SK-N-SH (cell line): ENCODE measurements around the gene MIF4GD. TPM values are rescaled to one million over a fixed set of nuclear protein-coding genes. Genes with fewer than 3 reads are reported as not detected.

ENCODE experiments used
- CTCF ChIA-PET: fragments of 300-600, 350-600 bp; formaldehyde crosslinking; extraction: SDS; loops from one replicate; lab custom pipeline; 2021; lab: Yijun Ruan, JAX
- POLR2A ChIA-PET: fragments of 350-600 bp; sonication (Branson Sonifier 250); formaldehyde crosslinking; extraction: SDS; loops from one replicate; lab custom pipeline; 2020; ENCODE audit warnings: antibody characterized with exemption, inconsistent platforms; lab: Yijun Ruan, JAX
- DNase-seq: peaks from one replicate; pipeline ENCODE4 v3.0.0; 2012
- H2AFZ ChIP-seq: fragments of 200-600 bp; sonication (generic); 2 replicates; pipeline ENCODE4 v1.8.1; 2016; ENCODE audit warnings: antibody characterized with exemption, mild to moderate bottlenecking, low read depth
- H3F3A ChIP-seq: fragments of 200-600 bp; sonication (generic); replicated peaks from 2 replicates; pipeline ENCODE3; 2016; ENCODE audit warnings: antibody characterized with exemption, mild to moderate bottlenecking; ENCODE audit not compliant: insufficient read depth
- H3K27ac ChIP-seq, 2 experiments: fragments of 200-500 bp in 1 of 2; fragments of 200-600 bp in 1 of 2; sonication (Bioruptor generic) in 1 of 2; sonication (generic), shearing (Covaris generic) in 1 of 2; 2 replicates each; pipeline versions ENCODE4 v1.5.1 to v1.6.1; 2014 to 2016; ENCODE audit warnings: low read depth in 2 of 2, inconsistent platforms in 1 of 2, low read length in 1 of 2, mild to moderate bottlenecking in 1 of 2, mixed read lengths in 1 of 2
- H3K27me3 ChIP-seq: fragments of 200-600 bp; sonication (generic), shearing (Covaris generic); 2 replicates; pipeline ENCODE4 v1.6.1; 2016; ENCODE audit warnings: mixed run types; ENCODE audit not compliant: insufficient read depth
- H3K36me3 ChIP-seq, 2 experiments: fragments of 200-500 bp in 1 of 2; fragments of 200-600 bp in 1 of 2; sonication (Bioruptor generic) in 1 of 2; sonication (generic) in 1 of 2; replicated peaks in 1 of 2; 2 replicates each; pipeline versions ENCODE3 to v1.5.1; 2014 to 2016; ENCODE audit warnings: low read length in 1 of 2, mild to moderate bottlenecking in 1 of 2; ENCODE audit not compliant: insufficient read depth in 2 of 2, control insufficient read depth in 1 of 2
- H3K4me1 ChIP-seq, 2 experiments: fragments of 200-500 bp in 1 of 2; fragments of 200-600 bp in 1 of 2; sonication (Bioruptor generic) in 1 of 2; sonication (generic), shearing (Covaris generic) in 1 of 2; 2 replicates each; pipeline versions ENCODE4 v1.5.1 to v1.6.1; 2014 to 2016; ENCODE audit warnings: low read depth in 1 of 2, low read length in 1 of 2, mixed run types in 1 of 2; ENCODE audit not compliant: insufficient read depth in 2 of 2, control insufficient read depth in 1 of 2
- H3K4me2 ChIP-seq: fragments of 200-600 bp; sonication (generic), shearing (Covaris generic); 2 replicates; pipeline ENCODE4 v1.6.1; 2017; ENCODE audit warnings: mixed run types
- H3K4me3 ChIP-seq, 2 experiments: fragments of 200-500 bp in 1 of 2; fragments of 200-600 bp in 1 of 2; sonication (Bioruptor generic) in 1 of 2; sonication (generic), shearing (Covaris generic) in 1 of 2; 2 replicates each; pipeline versions ENCODE4 v1.5.1 to v1.8.1; 2014 to 2016; ENCODE audit warnings: low read depth in 2 of 2, inconsistent platforms in 1 of 2, low read length in 1 of 2, mild to moderate bottlenecking in 1 of 2, mixed read lengths in 1 of 2, moderate library complexity in 1 of 2
- H3K79me2 ChIP-seq: fragments of 200-600 bp; sonication (generic); 2 replicates; pipeline ENCODE4 v1.8.1; 2017; ENCODE audit warnings: mild to moderate bottlenecking; ENCODE audit not compliant: insufficient read depth
- H3K9ac ChIP-seq: fragments of 200-600 bp; sonication (generic); 2 replicates; pipeline ENCODE4 v1.6.1; 2017; ENCODE audit warnings: mixed run types
- H3K9me2 ChIP-seq: fragments of 200-600 bp; sonication (generic); 2 replicates; pipeline ENCODE4 v1.6.1; 2017; ENCODE audit warnings: mixed run types
- H3K9me3 ChIP-seq: fragments of 200-600 bp; sonication (generic); 2 replicates; pipeline ENCODE4 v1.6.1; 2017; ENCODE audit warnings: mixed run types, mild to moderate bottlenecking, moderate library complexity
- H4K20me1 ChIP-seq: fragments of 200-600 bp; sonication (generic); 2 replicates; pipeline ENCODE4 v1.6.1; 2017; ENCODE audit warnings: mild to moderate bottlenecking, mixed run types; ENCODE audit not compliant: insufficient read depth
- ELF1 ChIP-seq: IDR thresholded peaks from 2 replicates; pipeline ENCODE4 v1.4.0; 2012
- EP300 ChIP-seq, 2 experiments: IDR thresholded peaks; 2 replicates each; pipeline versions ENCODE4 v1.4.0 to v1.6.1; 2012; ENCODE audit warnings: borderline replicate concordance in 1 of 2, low read depth in 1 of 2, low read length in 1 of 2
- FOSL2 ChIP-seq: IDR thresholded peaks from 2 replicates; pipeline ENCODE4 v1.4.0; 2012; ENCODE audit warnings: low read depth, mild to moderate bottlenecking, moderate library complexity, borderline replicate concordance
- JUND ChIP-seq: IDR thresholded peaks from 2 replicates; pipeline ENCODE4 v1.4.0; 2012
- MEF2A ChIP-seq: IDR thresholded peaks from 2 replicates; pipeline ENCODE4 v1.4.0; 2012; ENCODE audit warnings: low read depth, borderline replicate concordance
- MXI1 ChIP-seq: IDR thresholded peaks from 2 replicates; pipeline ENCODE4 v1.6.1; 2012; ENCODE audit warnings: mild to moderate bottlenecking, low read depth, low read length, improper control_type of control experiment
- POLR2AphosphoS5 ChIP-seq: IDR thresholded peaks from 2 replicates; pipeline ENCODE4 v1.6.1; 2012; ENCODE audit warnings: low read depth, low read length
- RCOR1 ChIP-seq: fragments of 150-350 bp; IDR thresholded peaks from 2 replicates; pipeline ENCODE4 v1.6.1; 2017; ENCODE audit warnings: antibody characterized with exemption, low read length
- RFX5 ChIP-seq: IDR thresholded peaks from 2 replicates; pipeline ENCODE4 v1.6.1; 2012; ENCODE audit warnings: mild to moderate bottlenecking, improper control_type of control experiment, low read length
- RXRA ChIP-seq: IDR thresholded peaks from 2 replicates; pipeline ENCODE4 v1.4.0; 2012; ENCODE audit warnings: low read depth, mild to moderate bottlenecking, borderline replicate concordance
- SMC3 ChIP-seq: IDR thresholded peaks from 2 replicates; pipeline ENCODE4 v1.6.1; 2012; ENCODE audit warnings: low read depth, low read length, improper control_type of control experiment
- TCF12 ChIP-seq: IDR thresholded peaks from 2 replicates; pipeline ENCODE4 v1.4.0; 2012
- TEAD4 ChIP-seq: IDR thresholded peaks from 2 replicates; pipeline ENCODE4 v1.4.0; 2012; ENCODE audit warnings: mild to moderate bottlenecking, borderline replicate concordance; ENCODE audit not compliant: insufficient read depth
- YY1 ChIP-seq: IDR thresholded peaks from 2 replicates; pipeline ENCODE4 v1.4.0; 2012; ENCODE audit warnings: low read depth, mild to moderate bottlenecking
- WGBS: methylation state at CpG from one replicate; pipeline ENCODE4 v1.1.6; 2017; ENCODE audit warnings: low lambda C conversion rate; 5-methylcytosine and 5-hydroxymethylcytosine counted together
- polyA plus RNA-seq, 3 experiments: library from polyadenylated mRNA; depleted of rRNA; stranded (reverse); fragments of >200 nt; gene quantifications; 2 replicates each; pipeline ENCODE4 v1.2.3, GENCODE V29; 2012
- TF ChIP-seq, protein P1 (sequence below): IDR thresholded peaks from 2 replicates; pipeline ENCODE4 v1.4.0; 2012; ENCODE audit warnings: low read depth
- TF ChIP-seq, protein P2 (sequence below): IDR thresholded peaks from 2 replicates; pipeline ENCODE4 v1.6.1; 2012; ENCODE audit warnings: mild to moderate bottlenecking, low read depth, low read length, moderate library complexity
- TF ChIP-seq, protein P3 (sequence below): fragments of 200-600 bp; sonication (generic); IDR thresholded peaks from 2 replicates; pipeline ENCODE4 v1.6.1; 2017; ENCODE audit warnings: antibody characterized with exemption, mild to moderate bottlenecking, moderate library complexity

Gene MIF4GD
- polyA plus RNA-seq, 1 of the 3 experiments (the other 2 are of a cell fraction): 65.4 TPM

- H3F3A ChIP-seq: peaks cover 19% of the 10 kb centered on the region
- WGBS: 93% methylated on average over 10 of the region's 10 CpGs
- H3K27ac ChIP-seq: no peak overlapping the region
- no peak overlapping the region for H3K4me3 ChIP-seq
- H3K9me3 ChIP-seq: no peaks in the 10 kb centered on the region
- no peaks in the 10 kb centered on the region for H3K9me2 ChIP-seq
- CTCF ChIA-PET: interaction anchor here (1.1 to 5.4 kb wide), 6 partner anchors 14 to 94 kb away, joined by 3 to 83 read pairs (median 4); partner anchors contain the start of gene GRB2
- peaks cover 7% of the 10 kb centered on the region for H3K79me2 ChIP-seq
- H3K36me3 ChIP-seq: peaks cover 33 to 36% of the 10 kb centered on the region in 2 experiments
- no peak overlapping the region for H2AFZ ChIP-seq
- no peak overlapping the region for H3K9ac ChIP-seq
- H4K20me1 ChIP-seq: peaks cover 5% of the 10 kb centered on the region
- no peaks in the 10 kb centered on the region for H3K27me3 ChIP-seq
- no peak overlapping the region for H3K4me2 ChIP-seq
- POLR2A ChIA-PET: no interaction called here
- no peaks in the 10 kb centered on the region for H3K4me1 ChIP-seq
- DNase-seq: no peak
- TF ChIP-seq TEAD4 (no peak), YY1 (no peak), JUND (no peak), RXRA (no peak), RFX5 (no peak), TCF12 (no peak), MXI1 (no peak), POLR2AphosphoS5 (no peak), MEF2A (no peak), SMC3 (no peak), FOSL2 (no peak), ELF1 (no peak), RCOR1 (no peak), EP300 (IDR thresholded peaks at IDR 0.05; ENCODE audit: borderline replicate concordance in 1 of 2, low read depth in 1 of 2, low read length in 1 of 2) (no peak)
- TF ChIP-seq, protein P1, sequence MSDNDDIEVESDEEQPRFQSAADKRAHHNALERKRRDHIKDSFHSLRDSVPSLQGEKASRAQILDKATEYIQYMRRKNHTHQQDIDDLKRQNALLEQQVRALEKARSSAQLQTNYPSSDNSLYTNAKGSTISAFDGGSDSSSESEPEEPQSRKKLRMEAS: no peak
- TF ChIP-seq, protein P2, sequence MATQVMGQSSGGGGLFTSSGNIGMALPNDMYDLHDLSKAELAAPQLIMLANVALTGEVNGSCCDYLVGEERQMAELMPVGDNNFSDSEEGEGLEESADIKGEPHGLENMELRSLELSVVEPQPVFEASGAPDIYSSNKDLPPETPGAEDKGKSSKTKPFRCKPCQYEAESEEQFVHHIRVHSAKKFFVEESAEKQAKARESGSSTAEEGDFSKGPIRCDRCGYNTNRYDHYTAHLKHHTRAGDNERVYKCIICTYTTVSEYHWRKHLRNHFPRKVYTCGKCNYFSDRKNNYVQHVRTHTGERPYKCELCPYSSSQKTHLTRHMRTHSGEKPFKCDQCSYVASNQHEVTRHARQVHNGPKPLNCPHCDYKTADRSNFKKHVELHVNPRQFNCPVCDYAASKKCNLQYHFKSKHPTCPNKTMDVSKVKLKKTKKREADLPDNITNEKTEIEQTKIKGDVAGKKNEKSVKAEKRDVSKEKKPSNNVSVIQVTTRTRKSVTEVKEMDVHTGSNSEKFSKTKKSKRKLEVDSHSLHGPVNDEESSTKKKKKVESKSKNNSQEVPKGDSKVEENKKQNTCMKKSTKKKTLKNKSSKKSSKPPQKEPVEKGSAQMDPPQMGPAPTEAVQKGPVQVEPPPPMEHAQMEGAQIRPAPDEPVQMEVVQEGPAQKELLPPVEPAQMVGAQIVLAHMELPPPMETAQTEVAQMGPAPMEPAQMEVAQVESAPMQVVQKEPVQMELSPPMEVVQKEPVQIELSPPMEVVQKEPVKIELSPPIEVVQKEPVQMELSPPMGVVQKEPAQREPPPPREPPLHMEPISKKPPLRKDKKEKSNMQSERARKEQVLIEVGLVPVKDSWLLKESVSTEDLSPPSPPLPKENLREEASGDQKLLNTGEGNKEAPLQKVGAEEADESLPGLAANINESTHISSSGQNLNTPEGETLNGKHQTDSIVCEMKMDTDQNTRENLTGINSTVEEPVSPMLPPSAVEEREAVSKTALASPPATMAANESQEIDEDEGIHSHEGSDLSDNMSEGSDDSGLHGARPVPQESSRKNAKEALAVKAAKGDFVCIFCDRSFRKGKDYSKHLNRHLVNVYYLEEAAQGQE: no peak
- TF ChIP-seq, protein P3, sequence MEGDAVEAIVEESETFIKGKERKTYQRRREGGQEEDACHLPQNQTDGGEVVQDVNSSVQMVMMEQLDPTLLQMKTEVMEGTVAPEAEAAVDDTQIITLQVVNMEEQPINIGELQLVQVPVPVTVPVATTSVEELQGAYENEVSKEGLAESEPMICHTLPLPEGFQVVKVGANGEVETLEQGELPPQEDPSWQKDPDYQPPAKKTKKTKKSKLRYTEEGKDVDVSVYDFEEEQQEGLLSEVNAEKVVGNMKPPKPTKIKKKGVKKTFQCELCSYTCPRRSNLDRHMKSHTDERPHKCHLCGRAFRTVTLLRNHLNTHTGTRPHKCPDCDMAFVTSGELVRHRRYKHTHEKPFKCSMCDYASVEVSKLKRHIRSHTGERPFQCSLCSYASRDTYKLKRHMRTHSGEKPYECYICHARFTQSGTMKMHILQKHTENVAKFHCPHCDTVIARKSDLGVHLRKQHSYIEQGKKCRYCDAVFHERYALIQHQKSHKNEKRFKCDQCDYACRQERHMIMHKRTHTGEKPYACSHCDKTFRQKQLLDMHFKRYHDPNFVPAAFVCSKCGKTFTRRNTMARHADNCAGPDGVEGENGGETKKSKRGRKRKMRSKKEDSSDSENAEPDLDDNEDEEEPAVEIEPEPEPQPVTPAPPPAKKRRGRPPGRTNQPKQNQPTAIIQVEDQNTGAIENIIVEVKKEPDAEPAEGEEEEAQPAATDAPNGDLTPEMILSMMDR: no peak
These were observed 47.7 kb upstream of the MIF4GD start for GRCh38 chr17:75318615-75319222.
